ENCODE results near the gene YIPF6.
"Not testable (repeated sequence)": the region's sequence is repeated elsewhere in the genome, so short reads cannot be mapped to it uniquely, and the experiment has no call there.

YIPF6 gene

GRCh38 chrX:68557126-68557525 is 58.3 kb downstream of the YIPF6 start:
- H2BK12ac ChIP-seq (ENCODE audit: low read length in 2 of 2); H2BK5ac ChIP-seq (ENCODE audit: low read depth, low read length, poor library complexity, severe bottlenecking); H3K36me3 ChIP-seq (ENCODE audit: control insufficient read depth in 1 of 2, insufficient read depth in 2 of 2, low read depth in 1 of 2, low read length in 2 of 2); H3K4ac ChIP-seq (ENCODE audit: low read depth in 1 of 2, low read length in 2 of 2); H3K27ac ChIP-seq (ENCODE audit: low read length, poor library complexity, severe bottlenecking); H3K14ac ChIP-seq (ENCODE audit: low read length in 2 of 2); H2AK5ac ChIP-seq (ENCODE audit: low read length, severe bottlenecking); DNase-seq; H3K4me2 ChIP-seq (ENCODE audit: low read length, poor library complexity, severe bottlenecking); H3K79me1 ChIP-seq (replicated peaks; ENCODE audit: low read length, poor library complexity, severe bottlenecking); H3K9me3 ChIP-seq (ENCODE audit: control insufficient read depth, low read length); H2BK120ac ChIP-seq (ENCODE audit: low read depth, low read length); H3K4me1 ChIP-seq (ENCODE audit: control insufficient read depth, insufficient read depth, low read depth, low read length); H4K8ac ChIP-seq (ENCODE audit: low read length); H3K9ac ChIP-seq (ENCODE audit: low read length); H3K23ac ChIP-seq (ENCODE audit: low read length in 2 of 2); H2BK15ac ChIP-seq (ENCODE audit: low read depth, poor library complexity, severe bottlenecking); H3K4me3 ChIP-seq (ENCODE audit: insufficient read depth in 1 of 2, low read depth in 1 of 2, low read length in 2 of 2); H3K18ac ChIP-seq (ENCODE audit: low read depth in 1 of 2, low read length in 2 of 2); H3K27me3 ChIP-seq (ENCODE audit: control insufficient read depth in 1 of 2, insufficient read depth in 1 of 2, low read length in 2 of 2); H2AFZ ChIP-seq (ENCODE audit: low read depth, low read length); H4K91ac ChIP-seq (ENCODE audit: low read length): not testable (repeated sequence)
- 70% methylated on average over 4 of the region's 8 CpGs for WGBS

DNA sequence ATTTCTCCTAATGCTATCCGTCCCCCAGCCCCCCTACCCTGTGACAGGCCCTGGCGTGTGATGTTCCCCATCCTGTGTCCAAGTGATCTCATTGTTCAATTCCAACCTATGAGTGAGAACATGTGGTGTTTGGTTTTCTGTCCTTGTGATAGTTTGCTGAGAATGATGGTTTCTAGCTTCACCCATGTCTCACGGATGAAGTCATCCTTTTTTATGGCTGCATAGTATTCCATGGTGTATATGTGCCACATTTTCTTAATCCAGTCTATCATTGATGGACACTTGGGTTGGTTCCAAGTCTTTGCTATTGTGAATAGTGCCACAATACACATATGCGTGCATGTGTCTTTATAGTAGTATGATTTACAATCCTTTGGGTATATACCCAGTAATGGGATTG is 61.1 kb downstream of the YIPF6 start:
- not testable (repeated sequence) for H4K8ac ChIP-seq (ENCODE audit: low read length); H2AK5ac ChIP-seq (ENCODE audit: low read length, severe bottlenecking); H3K14ac ChIP-seq (ENCODE audit: low read length in 2 of 2); H3K23ac ChIP-seq (ENCODE audit: low read length in 2 of 2); H3K4me2 ChIP-seq (ENCODE audit: low read length, poor library complexity, severe bottlenecking); H3K27ac ChIP-seq (ENCODE audit: low read length, poor library complexity, severe bottlenecking); H2BK15ac ChIP-seq (ENCODE audit: low read depth, poor library complexity, severe bottlenecking); H3K4ac ChIP-seq (ENCODE audit: low read depth in 1 of 2, low read length in 2 of 2); DNase-seq; H3K18ac ChIP-seq (ENCODE audit: low read depth in 1 of 2, low read length in 2 of 2); H3K79me1 ChIP-seq (replicated peaks; ENCODE audit: low read length, poor library complexity, severe bottlenecking); H2BK120ac ChIP-seq (ENCODE audit: low read depth, low read length); H3K9ac ChIP-seq (ENCODE audit: low read length); H3K4me1 ChIP-seq (ENCODE audit: control insufficient read depth, insufficient read depth, low read depth, low read length); H3K9me3 ChIP-seq (ENCODE audit: control insufficient read depth, low read length); H3K4me3 ChIP-seq (ENCODE audit: insufficient read depth in 1 of 2, low read depth in 1 of 2, low read length in 2 of 2); H4K91ac ChIP-seq (ENCODE audit: low read length); H2BK5ac ChIP-seq (ENCODE audit: low read depth, low read length, poor library complexity, severe bottlenecking); H2BK12ac ChIP-seq (ENCODE audit: low read length in 2 of 2); H3K36me3 ChIP-seq (ENCODE audit: control insufficient read depth in 1 of 2, insufficient read depth in 2 of 2, low read depth in 1 of 2, low read length in 2 of 2); H2AFZ ChIP-seq (ENCODE audit: low read depth, low read length); H3K27me3 ChIP-seq (ENCODE audit: control insufficient read depth in 1 of 2, insufficient read depth in 1 of 2, low read length in 2 of 2)
- no CpG with 5 or more reads among the region's 4 CpGs for WGBS

DNA sequence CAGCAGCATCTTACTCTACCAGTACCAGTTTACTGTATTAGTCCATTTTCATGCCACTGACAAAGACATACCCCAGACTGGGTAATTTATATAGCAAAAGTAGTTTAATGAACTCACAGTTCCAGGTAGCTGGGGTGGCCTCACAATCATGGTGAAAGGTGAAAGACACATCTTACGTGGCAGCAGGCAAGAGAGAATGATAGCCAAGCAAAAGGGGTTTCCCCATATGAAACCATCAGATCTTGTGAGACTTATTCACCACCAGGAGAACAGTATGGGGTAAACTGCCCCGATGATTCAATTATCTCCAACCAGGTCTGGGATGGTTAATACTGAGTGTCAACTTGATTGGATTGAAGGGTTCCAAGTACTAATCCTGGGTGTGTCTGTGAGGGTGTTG is 69.3 kb downstream of the YIPF6 start:
- no peak for DNase-seq
- WGBS, result 75% methylated on average over 2 of the region's 2 CpGs
- no peak overlapping the region for H4K8ac ChIP-seq (ENCODE audit: low read length)
- H3K9ac ChIP-seq (ENCODE audit: low read length), result no peak overlapping the region
- H3K36me3 ChIP-seq (ENCODE audit: control insufficient read depth in 1 of 2, insufficient read depth in 2 of 2, low read depth in 1 of 2, low read length in 2 of 2), result no peaks in the 10 kb centered on the region
- no peak overlapping the region for H2BK5ac ChIP-seq (ENCODE audit: low read depth, low read length, poor library complexity, severe bottlenecking)
- H3K4me2 ChIP-seq (ENCODE audit: low read length, poor library complexity, severe bottlenecking), result no peak overlapping the region
- no peak overlapping the region for H3K4ac ChIP-seq (ENCODE audit: low read depth in 1 of 2, low read length in 2 of 2)
- no peak overlapping the region for H3K23ac ChIP-seq (ENCODE audit: low read length in 2 of 2)
- H2AK5ac ChIP-seq (ENCODE audit: low read length, severe bottlenecking), result no peak overlapping the region
- no peak overlapping the region for H2AFZ ChIP-seq (ENCODE audit: low read depth, low read length)
- no peak overlapping the region for H2BK12ac ChIP-seq (ENCODE audit: low read length in 2 of 2)
- no peak overlapping the region for H3K18ac ChIP-seq (ENCODE audit: low read depth in 1 of 2, low read length in 2 of 2)
- no peak overlapping the region for H3K27ac ChIP-seq (ENCODE audit: low read length, poor library complexity, severe bottlenecking)
- no peaks in the 10 kb centered on the region for H3K79me1 ChIP-seq (replicated peaks; ENCODE audit: low read length, poor library complexity, severe bottlenecking)
- peaks cover 3% of the 10 kb centered on the region for H3K4me1 ChIP-seq (ENCODE audit: control insufficient read depth, insufficient read depth, low read depth, low read length)
- H3K14ac ChIP-seq (ENCODE audit: low read length in 2 of 2), result no peak overlapping the region
- peaks cover 10% of the 10 kb centered on the region for H3K9me3 ChIP-seq (ENCODE audit: control insufficient read depth, low read length)
- H2BK120ac ChIP-seq (ENCODE audit: low read depth, low read length), result no peak overlapping the region
- H2BK15ac ChIP-seq (ENCODE audit: low read depth, poor library complexity, severe bottlenecking), result no peak overlapping the region
- peaks cover 0 to 7% of the 10 kb centered on the region in 2 experiments for H3K27me3 ChIP-seq (ENCODE audit: control insufficient read depth in 1 of 2, insufficient read depth in 1 of 2, low read length in 2 of 2)
- no peak overlapping the region for H3K4me3 ChIP-seq (ENCODE audit: insufficient read depth in 1 of 2, low read depth in 1 of 2, low read length in 2 of 2)
- no peak overlapping the region for H4K91ac ChIP-seq (ENCODE audit: low read length)

GRCh38 chrX:68570598-68570997 is 71.7 kb downstream of the YIPF6 start:
- 100% methylated on average over 2 of the region's 4 CpGs for WGBS
- Histone ChIP-seq H3K14ac (ENCODE audit: low read length in 2 of 2) (no peak overlapping the region), H3K18ac (ENCODE audit: low read depth in 1 of 2, low read length in 2 of 2) (no peak overlapping the region), H4K91ac (ENCODE audit: low read length) (no peak overlapping the region), H2BK120ac (ENCODE audit: low read depth, low read length) (no peak overlapping the region), H2BK12ac (ENCODE audit: low read length in 2 of 2) (no peak overlapping the region), H3K4ac (ENCODE audit: low read depth in 1 of 2, low read length in 2 of 2) (no peak overlapping the region), H3K23ac (ENCODE audit: low read length in 2 of 2) (no peak overlapping the region), H2BK5ac (ENCODE audit: low read depth, low read length, poor library complexity, severe bottlenecking) (no peak overlapping the region), H2AK5ac (ENCODE audit: low read length, severe bottlenecking) (no peak overlapping the region), H2AFZ (ENCODE audit: low read depth, low read length) (no peak overlapping the region), H3K4me1 (ENCODE audit: control insufficient read depth, insufficient read depth, low read depth, low read length) (peaks cover 3% of the 10 kb centered on the region), H3K27me3 (ENCODE audit: control insufficient read depth in 1 of 2, insufficient read depth in 1 of 2, low read length in 2 of 2) (peaks cover 0 to 13% of the 10 kb centered on the region in 2 experiments), H3K4me3 (ENCODE audit: insufficient read depth in 1 of 2, low read depth in 1 of 2, low read length in 2 of 2) (no peak overlapping the region), H3K79me1 (replicated peaks; ENCODE audit: low read length, poor library complexity, severe bottlenecking) (no peaks in the 10 kb centered on the region), H3K9me3 (ENCODE audit: control insufficient read depth, low read length) (peaks cover 3% of the 10 kb centered on the region), H3K4me2 (ENCODE audit: low read length, poor library complexity, severe bottlenecking) (no peak overlapping the region), H2BK15ac (ENCODE audit: low read depth, poor library complexity, severe bottlenecking) (no peak overlapping the region), H3K36me3 (ENCODE audit: control insufficient read depth in 1 of 2, insufficient read depth in 2 of 2, low read depth in 1 of 2, low read length in 2 of 2) (no peaks in the 10 kb centered on the region), H4K8ac (ENCODE audit: low read length) (no peak overlapping the region), H3K27ac (ENCODE audit: low read length, poor library complexity, severe bottlenecking) (no peak overlapping the region), H3K9ac (ENCODE audit: low read length) (no peak overlapping the region)
- DNase-seq, result no peak
